ENCODE results near the gene RYR1.

The RYR1 gene

GRCh38 chr19:38433268-38433733, at the start of gene RYR1:
Gene RYR1, plus strand, starts transcription at chr19:38433691. Its CDS starts 139 bp downstream, at chr19:38433830.
- DNase-seq, result peak; percentile 37

GRCh38 chr19:38383743-38384142, 49.7 kb upstream of the RYR1 start:
- no peak for DNase-seq

- DNase-seq, result no peak
Observed at GRCh38 chr19:38384209-38385027, 49.1 kb upstream of the RYR1 start.

GRCh38 chr19:38385057-38385803, 48.3 kb upstream of the RYR1 start:
- no peak for DNase-seq

- no peak for DNase-seq
Observed at GRCh38 chr19:38385804-38386257, 47.7 kb upstream of the RYR1 start.

- DNase-seq, result no peak
Observed at GRCh38 chr19:38386300-38386970, 47.1 kb upstream of the RYR1 start.

- peak; percentile 66 for DNase-seq
Observed at GRCh38 chr19:38386971-38387549, 46.4 kb upstream of the RYR1 start.

- DNase-seq, result peak; percentile 82
Observed at GRCh38 chr19:38387550-38388348, 45.7 kb upstream of the RYR1 start, which contains the start of gene GGN. Gene GGN, minus strand, starts transcription at chr19:38388034. Its CDS starts 773 bp downstream, at chr19:38387261.

- DNase-seq, result no peak
Observed at GRCh38 chr19:38388349-38389100, 45.0 kb upstream of the RYR1 start, which contains the start of gene SPRED3. Gene SPRED3, plus strand, starts transcription at chr19:38388697. Its CDS starts 1,606 bp downstream, at chr19:38390303.

GRCh38 chr19:38389101-38389925, 44.2 kb upstream of the RYR1 start:
- DNase-seq, result peak; percentile 80

- no peak for DNase-seq
Observed at GRCh38 chr19:38389957-38390924, 43.2 kb upstream of the RYR1 start.

GRCh38 chr19:38391911-38392464, 41.5 kb upstream of the RYR1 start:
- no peak for DNase-seq

- peak; percentile 57 for DNase-seq
Observed at GRCh38 chr19:38392707-38393308, 40.7 kb upstream of the RYR1 start.

GRCh38 chr19:38394488-38394887, 39.0 kb upstream of the RYR1 start:
- peak; percentile 21 for DNase-seq

GRCh38 chr19:38395381-38396114, 37.9 kb upstream of the RYR1 start:
- DNase-seq, result peak; percentile 18

GRCh38 chr19:38399081-38399480, 34.4 kb upstream of the RYR1 start:
- no peak for DNase-seq

- no peak for DNase-seq
Observed at GRCh38 chr19:38399537-38399936, 34.0 kb upstream of the RYR1 start.
